Measurements from ENCODE around the gene GP9. TPM values are rescaled to one million over a fixed set of nuclear protein-coding genes. Genes with fewer than 3 reads are reported as not detected.

Gene GP9
- total and polyA plus RNA-seq, 11 donors: not detected

DNA sequence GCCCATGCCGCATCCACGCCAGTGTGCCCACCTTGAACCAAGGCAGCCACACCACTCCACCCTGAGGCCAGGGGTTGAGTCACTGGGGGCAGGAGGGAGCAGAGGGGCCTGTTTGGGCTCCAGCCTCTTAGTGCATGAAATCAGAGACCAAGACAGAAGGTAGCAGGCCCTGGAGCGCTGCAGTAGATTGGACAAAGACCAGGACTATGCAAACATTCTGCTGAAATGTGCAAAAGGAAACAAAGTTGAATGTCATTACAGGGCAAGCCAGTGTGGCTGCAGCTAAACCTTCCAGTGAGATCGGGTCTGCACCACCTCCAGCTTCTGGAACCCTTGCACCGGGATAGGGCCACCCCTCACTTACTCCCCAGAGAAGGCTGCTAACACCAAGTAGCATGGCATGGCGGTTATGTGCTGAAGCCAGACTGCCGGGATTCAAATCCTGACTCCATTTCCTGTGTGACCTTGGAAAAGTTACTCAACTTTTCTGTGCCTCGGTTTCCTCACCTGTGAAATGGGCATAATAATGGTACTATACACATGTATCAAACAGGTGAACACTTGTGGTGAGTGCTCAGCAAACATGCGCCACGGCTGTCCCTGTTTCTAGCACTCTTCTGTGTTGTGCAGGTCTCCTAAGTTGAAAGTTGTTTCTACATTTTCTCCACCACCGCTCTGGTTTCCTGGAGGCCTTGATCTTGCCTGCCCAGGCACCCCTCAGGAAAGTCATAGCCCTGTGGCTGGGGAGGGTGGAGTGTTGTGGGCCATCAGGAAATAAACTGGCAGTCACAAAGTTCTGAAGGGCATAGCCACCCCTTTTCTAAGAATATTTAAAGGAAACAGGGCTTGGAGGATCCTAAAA is 25.0 kb upstream of the GP9 start:
- DNase-seq (peak in 1 of 5 donors; percentile 9), ATAC-seq (no peak)
- Histone ChIP-seq H3K27me3 (no peaks in the 10 kb centered on the region), H3K4me1 (peaks cover 0 to 6% (median 0%) of the 10 kb centered on the region in 12 donors), H3K27ac (no peak overlapping the region), H3K4me3 (no peak overlapping the region), H3K36me3 (peaks cover 0 to 30% (median 0%) of the 10 kb centered on the region in 9 donors), H3K9me3 (no peaks in the 10 kb centered on the region)
- TF ChIP-seq, protein P1, sequence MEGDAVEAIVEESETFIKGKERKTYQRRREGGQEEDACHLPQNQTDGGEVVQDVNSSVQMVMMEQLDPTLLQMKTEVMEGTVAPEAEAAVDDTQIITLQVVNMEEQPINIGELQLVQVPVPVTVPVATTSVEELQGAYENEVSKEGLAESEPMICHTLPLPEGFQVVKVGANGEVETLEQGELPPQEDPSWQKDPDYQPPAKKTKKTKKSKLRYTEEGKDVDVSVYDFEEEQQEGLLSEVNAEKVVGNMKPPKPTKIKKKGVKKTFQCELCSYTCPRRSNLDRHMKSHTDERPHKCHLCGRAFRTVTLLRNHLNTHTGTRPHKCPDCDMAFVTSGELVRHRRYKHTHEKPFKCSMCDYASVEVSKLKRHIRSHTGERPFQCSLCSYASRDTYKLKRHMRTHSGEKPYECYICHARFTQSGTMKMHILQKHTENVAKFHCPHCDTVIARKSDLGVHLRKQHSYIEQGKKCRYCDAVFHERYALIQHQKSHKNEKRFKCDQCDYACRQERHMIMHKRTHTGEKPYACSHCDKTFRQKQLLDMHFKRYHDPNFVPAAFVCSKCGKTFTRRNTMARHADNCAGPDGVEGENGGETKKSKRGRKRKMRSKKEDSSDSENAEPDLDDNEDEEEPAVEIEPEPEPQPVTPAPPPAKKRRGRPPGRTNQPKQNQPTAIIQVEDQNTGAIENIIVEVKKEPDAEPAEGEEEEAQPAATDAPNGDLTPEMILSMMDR (IDR thresholded peaks at IDR 0.05): no peak
- no peak for TF ChIP-seq POLR2A (IDR thresholded peaks at IDR 0.05)
- 90 to 94% (median 92%) methylated on average over 11 of the region's 11 CpGs for WGBS, 4 donors
- intact Hi-C loops (cut with DNase I): loop anchor here in 2 of 10 donors (5.0 to 10.0 kb wide), 2 partner anchors 51 to 58 kb away; no protein-coding TSS in a partner anchor

DNA sequence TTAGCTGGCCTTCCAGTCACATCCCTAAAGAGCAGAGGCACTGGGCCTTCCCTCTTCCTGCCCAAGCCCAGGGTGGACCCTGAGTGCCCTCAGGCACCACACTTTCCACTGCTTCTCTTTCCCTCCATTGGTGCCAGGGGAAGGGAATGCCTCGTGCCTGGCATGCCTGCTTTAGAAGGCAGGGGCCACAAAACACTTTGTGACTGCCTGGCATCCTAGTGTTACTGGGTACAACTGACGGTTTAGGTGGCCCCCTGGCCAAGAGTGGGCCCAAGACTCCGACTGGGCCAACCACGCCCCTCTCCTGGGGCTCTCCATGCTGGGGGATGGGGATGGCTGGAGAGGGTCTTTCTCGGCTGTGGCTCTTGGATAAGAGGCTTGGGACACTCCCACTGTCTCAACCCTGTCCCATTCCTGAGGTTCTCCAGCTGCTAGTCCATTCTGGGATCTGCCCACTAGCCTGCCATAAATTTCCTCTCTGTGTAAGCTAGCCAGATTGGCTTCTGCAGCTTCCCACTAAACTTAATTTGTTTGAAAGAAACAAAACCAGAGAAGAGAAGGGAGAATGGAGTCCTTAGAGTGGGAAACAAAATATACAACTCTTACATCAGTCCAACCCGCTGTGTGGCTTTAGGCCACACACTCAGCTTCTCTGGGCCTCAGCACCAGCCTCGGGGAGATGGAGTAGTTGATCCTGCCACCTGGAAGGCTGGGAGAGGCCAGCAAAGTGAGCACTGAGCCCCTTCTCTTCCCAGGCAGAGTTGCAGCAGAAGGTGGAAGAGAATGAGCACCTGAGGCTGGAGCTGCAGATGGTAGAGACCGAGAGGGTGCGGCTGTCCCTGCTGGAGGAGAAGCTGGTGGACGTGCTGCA is 24.1 kb upstream of the GP9 start:
- Histone ChIP-seq H3K4me1 (peaks cover 0 to 6% (median 0%) of the 10 kb centered on the region in 12 donors), H3K27me3 (no peaks in the 10 kb centered on the region), H3K9me3 (no peaks in the 10 kb centered on the region), H3K27ac (no peak overlapping the region), H3K4me3 (no peak overlapping the region), H3K36me3 (peaks cover 0 to 23% (median 0%) of the 10 kb centered on the region in 9 donors)
- TF ChIP-seq, protein P1 (IDR thresholded peaks at IDR 0.05): no peak
- no peak for TF ChIP-seq POLR2A (IDR thresholded peaks at IDR 0.05)
- ATAC-seq: no peak
- intact Hi-C loops (cut with DNase I): loop anchor here in 2 of 10 donors (5.0 to 10.0 kb wide), 2 partner anchors 52 to 59 kb away; no protein-coding TSS in a partner anchor
- DNase-seq: peak in 1 of 5 donors; percentile 7
- 83 to 90% (median 88%) methylated on average over 10 of the region's 10 CpGs for WGBS, 4 donors

DNA sequence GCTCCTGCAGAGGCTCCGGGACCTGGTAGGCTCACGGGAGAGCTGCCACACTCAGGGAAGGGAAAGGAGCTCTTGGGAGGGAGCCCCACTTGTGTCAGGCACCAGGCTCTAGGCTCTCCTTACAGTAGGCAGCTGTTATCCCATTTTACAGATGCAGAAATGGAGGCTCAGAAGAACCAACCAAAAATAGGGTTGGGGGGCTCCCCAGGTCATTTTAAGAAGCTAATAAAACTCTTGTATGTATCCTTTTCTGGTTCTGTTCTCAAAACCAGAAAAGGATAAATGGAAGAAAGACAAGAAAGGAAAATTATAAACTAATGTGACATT is 23.5 kb upstream of the GP9 start:
- H3K27ac ChIP-seq: no peak overlapping the region
- no peaks in the 10 kb centered on the region for H3K27me3 ChIP-seq
- WGBS, 4 donors: 1 to 100% (median 52%) methylated on average over 2 of the region's 2 CpGs
- no peak for TF ChIP-seq POLR2A (IDR thresholded peaks at IDR 0.05)
- TF ChIP-seq, protein P1 (IDR thresholded peaks at IDR 0.05): no peak
- H3K9me3 ChIP-seq: peaks cover 0 to 6% (median 0%) of the 10 kb centered on the region in 12 donors
- no peak overlapping the region for H3K4me3 ChIP-seq
- H3K36me3 ChIP-seq: peaks cover 0 to 23% (median 0%) of the 10 kb centered on the region in 9 donors
- peaks cover 0 to 6% (median 0%) of the 10 kb centered on the region in 12 donors for H3K4me1 ChIP-seq
- intact Hi-C loops (cut with DNase I): loop anchor here in 2 of 10 donors (5.0 to 10.0 kb wide), 2 partner anchors 52 to 60 kb away; no protein-coding TSS in a partner anchor
- ATAC-seq (no peak), DNase-seq (peak in 1 of 5 donors; percentile 7)

Measured in heart left ventricle (tissue), 16 donors.